HTR-8/SVneo (cell line): ENCODE measurements around the gene TTC13.
"Not testable (repeated sequence)": the region's sequence is repeated elsewhere in the genome, so short reads cannot be mapped to it uniquely, and the experiment has no call there.

ENCODE experiments used
- DNase-seq: peaks from one replicate; pipeline ENCODE4 v3.0.0; 2011; ENCODE audit warnings: low spot score, mixed read lengths; ENCODE audit not compliant: insufficient read length
- FAIRE-seq: peaks from 2 replicates; lab custom pipeline; 2011; peaks lifted over from hg19 to GRCh38; lab: Jason Lieb, UNC

The TTC13 gene

GRCh38 chr1:230992100-230992774 lies 13.6 kb upstream of the TTC13 start:
- FAIRE-seq (no peak), DNase-seq (no peak)

DNA sequence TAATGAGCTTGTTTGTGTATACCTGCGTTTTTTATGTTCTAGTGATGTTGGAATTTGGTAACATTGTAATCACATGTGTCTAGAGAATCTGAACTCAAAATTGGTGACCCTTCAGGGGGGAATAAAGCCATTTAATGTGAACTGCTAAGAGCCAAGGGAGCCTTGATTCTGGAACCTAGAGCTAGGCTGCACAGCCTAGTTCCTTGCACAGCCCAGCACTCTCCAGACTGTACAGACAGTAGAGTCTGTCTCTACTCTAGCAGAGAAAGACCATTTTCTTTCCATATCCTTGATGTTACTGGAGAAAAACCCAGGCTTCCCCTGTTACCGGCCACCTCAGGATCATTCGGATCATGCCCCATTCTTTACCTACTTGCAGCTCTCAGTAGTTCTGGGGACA lies 8.8 kb upstream of the TTC13 start:
- no peak for FAIRE-seq
- no peak for DNase-seq

DNA sequence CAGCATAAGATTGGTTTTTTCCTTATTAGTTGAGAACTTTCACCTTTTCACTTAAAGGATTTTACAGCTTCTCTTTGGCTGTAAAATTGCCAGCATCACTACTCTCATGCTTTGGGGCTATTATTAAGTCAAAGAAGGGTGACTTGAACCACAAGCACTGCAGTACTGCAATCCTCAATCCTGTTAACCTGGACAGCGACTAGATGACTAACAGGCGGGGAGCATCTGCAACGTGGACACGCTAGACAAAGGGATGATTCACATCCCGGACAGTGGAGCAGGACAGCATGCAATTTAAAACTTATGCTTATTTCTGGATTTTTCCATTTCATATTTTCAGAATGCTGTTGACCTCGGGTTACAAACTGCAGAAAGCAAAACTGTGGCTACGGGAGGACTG lies 8.3 kb upstream of the TTC13 start:
- DNase-seq = peak; percentile 25
- peak; percentile 78 for FAIRE-seq

GRCh38 chr1:230985711-230986110 lies 7.0 kb upstream of the TTC13 start:
- DNase-seq (no peak), FAIRE-seq (no peak)

GRCh38 chr1:230984622-230985515 lies 6.2 kb upstream of the TTC13 start:
- not testable (repeated sequence) for FAIRE-seq, DNase-seq

GRCh38 chr1:230983811-230984210 lies 5.2 kb upstream of the TTC13 start:
- DNase-seq (no peak), FAIRE-seq (no peak)

GRCh38 chr1:230982696-230983095 lies 4.0 kb upstream of the TTC13 start:
- DNase-seq (no peak), FAIRE-seq (no peak)

DNA sequence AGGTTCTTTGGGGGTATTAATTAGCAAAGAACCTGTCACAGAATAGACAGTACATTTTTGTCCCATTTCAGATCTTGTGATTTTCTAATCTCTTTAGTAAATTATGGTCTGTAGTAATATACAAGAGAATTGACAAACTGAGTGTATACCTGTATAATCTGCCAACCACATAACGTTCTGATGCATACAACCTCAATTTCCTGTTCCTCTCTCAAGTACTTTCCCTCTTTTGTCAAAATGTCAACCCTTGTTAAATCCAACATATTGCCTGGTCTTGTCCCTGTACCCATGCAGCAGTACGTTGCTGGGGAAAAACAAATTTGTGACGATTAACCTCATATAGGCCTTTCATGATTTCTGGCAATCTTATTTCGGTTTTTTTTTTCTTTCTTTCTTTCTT lies 1.3 kb upstream of the TTC13 start:
- DNase-seq = no peak
- no peak for FAIRE-seq

DNA sequence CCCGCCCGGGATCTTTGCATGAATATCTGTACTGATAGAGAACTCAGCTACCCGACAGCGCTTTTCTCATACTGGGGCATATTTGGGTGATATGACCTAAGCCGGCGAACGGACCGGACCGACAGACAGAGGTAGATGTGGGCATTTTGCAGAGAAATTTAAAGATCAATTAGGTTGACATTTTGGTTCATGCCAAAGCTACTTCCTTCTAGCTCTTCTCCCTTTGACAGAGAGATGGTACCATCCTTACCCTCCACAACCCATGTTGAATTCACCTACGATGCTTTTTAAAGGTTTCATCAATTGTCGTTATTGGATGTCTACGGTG lies 692 bp upstream of the TTC13 start:
- DNase-seq (no peak), FAIRE-seq (no peak)

DNA sequence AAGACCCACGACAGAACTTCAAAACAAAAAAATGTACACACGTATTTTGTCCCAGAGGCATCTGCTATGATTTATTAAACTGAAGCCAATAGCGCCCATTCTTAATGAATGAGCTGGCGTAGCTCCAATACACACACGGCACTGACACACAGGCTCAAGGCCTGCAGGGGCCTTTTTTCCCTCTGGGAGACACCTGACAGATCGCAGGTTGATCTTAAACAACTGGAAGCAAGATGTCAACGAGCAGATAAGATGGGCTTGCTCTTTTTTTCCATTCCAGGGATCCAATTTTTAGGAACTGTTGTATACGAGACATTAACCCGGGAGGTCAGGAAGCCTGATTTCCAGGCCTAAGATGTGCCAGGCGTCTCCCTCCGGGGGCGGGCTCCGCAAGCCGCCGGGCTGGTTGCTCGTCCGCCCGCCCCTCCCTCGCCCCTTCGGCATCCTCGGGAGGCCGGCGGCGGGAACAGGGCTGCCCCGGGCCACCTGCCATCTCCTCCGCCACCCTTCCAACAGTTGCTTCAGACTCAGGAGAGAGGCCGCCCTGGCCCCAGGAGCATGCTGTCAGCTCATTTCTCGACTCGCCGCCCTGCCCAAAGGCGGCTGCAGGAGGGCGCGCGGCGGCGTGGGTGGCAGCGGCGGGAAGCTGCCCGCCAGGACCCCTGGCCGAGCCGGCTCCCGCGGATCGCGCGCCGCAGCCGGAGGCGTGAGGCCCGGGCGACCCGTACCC lies 735 bp downstream of the TTC13 start:
- no peak for FAIRE-seq
- DNase-seq = peak; percentile 17

DNA sequence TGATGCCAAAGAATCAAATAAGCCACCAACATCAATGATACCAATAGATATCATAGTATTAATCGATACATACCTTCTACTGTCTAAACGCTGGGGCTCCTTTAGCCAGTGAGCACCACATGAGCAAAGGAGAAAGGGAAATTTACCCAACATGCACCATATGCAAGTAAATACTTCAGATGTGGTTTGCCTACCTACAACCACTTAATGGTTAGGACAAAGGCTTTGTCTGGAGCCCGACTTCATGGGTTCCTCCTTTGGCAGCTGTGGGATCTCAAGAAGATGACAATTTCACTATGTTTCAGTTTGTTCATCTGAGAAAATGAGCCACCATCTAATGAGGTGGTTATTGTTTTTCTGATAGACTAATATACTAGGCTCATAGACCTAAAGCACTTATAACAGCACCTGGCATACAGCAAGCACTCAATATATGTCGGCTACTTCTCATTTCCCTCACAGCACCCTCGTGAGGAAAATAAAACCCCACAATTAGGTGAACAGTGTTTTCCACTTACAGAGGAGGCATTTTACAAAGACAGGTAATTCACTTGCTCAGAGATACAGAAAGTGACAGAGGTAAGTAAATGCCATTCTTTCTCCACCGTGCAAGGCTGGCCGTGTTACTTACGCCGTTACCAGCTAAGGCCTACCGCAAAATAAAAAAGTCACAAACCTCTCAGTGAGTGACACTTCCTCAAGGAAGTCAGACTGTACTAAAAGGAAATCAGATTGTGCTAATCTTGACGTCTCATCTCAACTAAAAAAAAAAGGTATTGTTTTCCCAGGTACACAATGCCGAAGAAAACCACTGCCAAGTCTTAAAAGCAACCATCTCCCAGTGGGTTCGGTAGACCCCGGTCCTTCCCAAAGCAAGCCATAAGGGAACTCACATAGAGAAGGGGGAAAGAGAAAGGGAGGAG lies 1.6 kb downstream of the TTC13 start:
- no peak for FAIRE-seq
- no peak for DNase-seq

DNA sequence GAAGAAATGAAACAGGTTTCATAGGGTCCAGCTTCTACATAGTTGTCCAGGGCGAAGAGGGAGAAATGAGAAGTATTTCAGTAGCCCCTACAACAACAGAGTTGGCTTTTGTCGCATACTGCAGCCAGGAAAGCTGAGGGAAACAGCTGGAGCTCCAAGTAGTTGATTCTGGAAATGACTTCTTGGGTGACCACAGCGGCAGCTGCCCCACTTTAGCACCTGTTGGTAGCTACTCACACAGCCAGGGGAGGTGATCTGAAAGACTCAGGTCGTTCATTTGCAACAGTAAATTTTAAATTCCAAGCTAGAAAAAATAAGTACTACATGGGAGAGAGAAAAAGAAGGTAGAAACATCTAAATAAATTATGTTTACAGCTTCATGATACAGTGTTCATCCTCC lies 2.3 kb downstream of the TTC13 start:
- FAIRE-seq = no peak
- DNase-seq = no peak

- DNase-seq = no peak
- FAIRE-seq = no peak
Observed at GRCh38 chr1:230975636-230976035, 3.0 kb downstream of the TTC13 start.

GRCh38 chr1:230972855-230973271 lies 5.8 kb downstream of the TTC13 start:
- DNase-seq = no peak
- FAIRE-seq = no peak

DNA sequence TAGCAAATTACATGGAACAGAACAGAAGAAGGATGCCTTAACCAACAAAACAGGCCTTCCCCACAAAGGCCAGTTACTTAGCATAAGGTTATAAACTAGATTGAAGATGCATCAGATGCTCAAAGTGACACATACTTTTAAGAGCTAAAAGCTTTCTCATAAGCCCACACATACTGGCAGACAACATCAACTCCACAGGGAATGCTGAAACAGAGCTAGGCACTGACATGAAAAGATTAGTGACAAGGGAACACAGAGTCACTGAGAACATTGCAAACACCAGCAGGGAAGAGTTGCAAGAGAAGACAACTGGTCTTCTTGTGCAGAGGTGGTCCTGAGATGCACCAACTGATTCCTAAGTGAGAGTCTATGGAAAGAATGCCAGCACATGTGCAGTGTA lies 6.9 kb downstream of the TTC13 start:
- no peak for DNase-seq
- FAIRE-seq = no peak

DNA sequence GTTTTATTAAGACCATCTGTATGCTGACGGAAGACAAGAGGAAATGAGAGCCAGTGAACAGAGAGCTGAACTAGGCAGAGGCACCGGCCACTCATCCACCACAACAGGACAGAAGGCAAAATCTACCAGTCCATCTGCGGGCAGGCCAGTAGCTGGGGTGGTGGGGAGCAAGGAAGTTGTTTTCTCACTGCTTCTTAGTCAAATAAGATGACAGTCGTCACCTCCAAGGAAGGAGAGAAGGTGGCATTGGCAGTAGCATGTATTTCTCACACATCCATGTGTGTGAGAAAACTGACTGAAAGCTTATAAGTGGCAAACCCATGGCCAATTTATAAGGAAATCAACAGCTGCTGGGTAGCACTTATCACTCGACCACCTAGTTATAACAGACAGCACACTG lies 8.2 kb downstream of the TTC13 start:
- FAIRE-seq (no peak), DNase-seq (no peak)

DNA sequence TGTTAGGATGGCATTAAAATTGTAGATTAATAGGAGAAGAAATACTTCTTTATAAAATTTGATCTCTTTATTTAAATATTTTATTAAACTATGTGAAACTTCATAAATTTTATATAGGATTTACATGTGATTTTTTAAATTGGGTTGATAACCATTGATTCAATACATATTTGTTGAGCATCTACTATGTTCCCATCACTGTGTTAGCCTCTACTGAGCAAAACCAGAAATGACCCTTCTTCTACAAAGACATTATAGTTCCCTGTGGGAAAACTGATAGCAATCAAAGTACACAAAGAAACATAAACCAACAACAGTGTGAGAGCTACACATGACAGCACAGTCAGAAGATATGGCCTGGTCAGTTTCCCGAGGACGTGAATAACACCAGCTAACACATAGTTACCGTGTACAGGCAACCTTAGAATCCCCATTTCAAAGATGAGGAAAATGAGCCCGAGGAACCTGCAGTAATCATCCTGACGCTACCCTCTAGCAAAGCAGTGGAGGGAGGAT lies 12.2 kb downstream of the TTC13 start:
- peak; percentile 49 for FAIRE-seq

DNA sequence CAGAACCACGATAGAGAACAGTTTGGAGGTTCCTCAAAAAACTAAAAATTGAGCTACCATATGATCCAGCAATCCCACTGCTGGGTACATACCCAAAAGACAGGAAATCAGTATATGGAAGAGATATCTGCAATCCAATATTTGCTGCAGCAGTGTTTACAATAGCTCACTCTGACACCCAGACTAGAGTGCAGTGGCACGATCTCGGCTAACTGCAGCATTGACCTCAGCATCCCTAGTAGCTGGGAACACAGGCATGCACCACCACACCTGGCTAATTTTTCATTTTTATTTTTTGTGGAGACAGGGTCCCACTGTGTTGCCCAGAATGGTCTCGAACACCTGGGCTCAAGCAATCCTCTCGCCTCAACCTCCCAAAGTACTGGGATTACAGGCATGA lies 13.1 kb downstream of the TTC13 start:
- DNase-seq (no peak), FAIRE-seq (no peak)

More for the DNA sequence above, 12.2 kb downstream of the TTC13 start:
- no peak for DNase-seq

GRCh38 chr1:230964896-230965295 lies 13.8 kb downstream of the TTC13 start:
- FAIRE-seq (no peak), DNase-seq (no peak)

GRCh38 chr1:230958370-230958769 lies 20.3 kb downstream of the TTC13 start:
- no peak for FAIRE-seq
- DNase-seq = no peak
